Right lobe of liver (tissue), 6 donors: ENCODE measurements around the gene CCDC81. TPM values are rescaled to one million over a fixed set of nuclear protein-coding genes. Genes with fewer than 3 reads are reported as not detected.
A peak's percentile ranks its signal among the peaks of the same experiment; 100 is the strongest.
"Not testable (repeated sequence)": the region's sequence is repeated elsewhere in the genome, so short reads cannot be mapped to it uniquely, and the experiment has no call there.

Experiments used
- ATAC-seq, 4 donors: fragments of 200-7000 bp; cut with Tn5 transposase; one replicate each; pipeline ENCODE4 v1.9.1; 2020; ENCODE audit warnings: mild to moderate bottlenecking in 4 of 4, moderate library complexity in 4 of 4
- DNase-seq, 3 donors: peaks; one replicate each; pipeline ENCODE4 v3.0.0-alpha.2; 2020
- H3K27ac ChIP-seq, 3 donors: fragments of 200-600 bp; one replicate each; pipeline ENCODE4 v1.8.0; 2022
- H3K27me3 ChIP-seq, 2 donors: fragments of 200-600 bp; one replicate each; pipeline ENCODE4 v1.8.0; 2022
- H3K36me3 ChIP-seq, 4 donors: fragments of 200-600 bp; sonication (generic) in 1 of 4; one replicate each; pipeline versions ENCODE4 v1.5.1 to v1.8.0; 2017 to 2022; ENCODE audit warnings: control low read depth in 1 of 4
- H3K4me1 ChIP-seq, 4 donors: fragments of 200-600 bp; sonication (generic) in 1 of 4; one replicate each; pipeline versions ENCODE4 v1.5.1 to v1.8.0; 2017 to 2022; ENCODE audit warnings: control low read depth in 1 of 4
- H3K4me3 ChIP-seq, 3 donors: fragments of 200-600 bp; one replicate each; pipeline ENCODE4 v1.8.0; 2022
- H3K9me3 ChIP-seq, 4 donors: fragments of 200-600 bp; sonication (generic) in 1 of 4; one replicate each; pipeline versions ENCODE4 v1.5.1 to v1.8.0; 2017 to 2022; ENCODE audit warnings: control low read depth in 1 of 4
- POLR2A ChIP-seq: fragments of 450-650 bp; IDR thresholded peaks from one replicate; pipeline ENCODE4 v1.6.1; 2017; ENCODE audit warnings: antibody characterized with exemption, mild to moderate bottlenecking
- WGBS: methylation state at CpG from one replicate; pipeline ENCODE4 v1.1.6; 2018; ENCODE audit warnings: low coverage, low lambda C conversion rate; ENCODE audit not compliant: insufficient coverage; ENCODE audit errors: missing lambda C conversion rate; 5-methylcytosine and 5-hydroxymethylcytosine counted together
- intact Hi-C, 2 donors: fragments of 100-400 bp; cut with DNase I; formaldehyde crosslinking; loops; one replicate each; pipeline versions ENCODE4 v1.11.2 to v1.14.1; 2022
- total RNA-seq, 6 experiments: library from RNA; depleted of rRNA in 2 of 6; stranded (reverse); fragments of >200 nt in 2 of 6; fragmentation: NEBNext Ultra II Directional in 3 of 6; extraction: Animal tissue kit (Norgen Biotek cat#: 25700) in 3 of 6; gene quantifications; one replicate each; pipeline versions ENCODE4 v1.1.0 to v1.2.4, GENCODE V29; 2016 to 2023
- TF ChIP-seq, protein P1 (sequence below), 4 donors: fragments of 200-600 bp in 3 of 4; fragments of 450-650 bp in 1 of 4; IDR thresholded peaks; one replicate each; pipeline versions ENCODE4 v1.5.1 to v1.8.0; 2016 to 2022; ENCODE audit warnings: antibody characterized with exemption in 4 of 4, mild to moderate bottlenecking in 2 of 4
- donor health status: DM: no; HTN: yes; CAD: no.
- donor health status: DM: no; HTN: no; CAD: no.
- donor health status: DM: no; HTN: no; CAD: no.
- donor health status: DM: no; HTN: yes; CAD: no.
- donor health status: DM: no; HTN: yes; CAD: no.

Gene CCDC81
- total RNA-seq, 6 experiments from 2014 or later: 0.12 to 1.6 (median 0.55) TPM; not detected in 1

- Histone ChIP-seq H3K27me3 (no peaks in the 10 kb centered on the region), H3K27ac (no peak overlapping the region), H3K9me3 (no peaks in the 10 kb centered on the region), H3K36me3 (no peaks in the 10 kb centered on the region), H3K4me3 (no peak overlapping the region), H3K4me1 (no peaks in the 10 kb centered on the region)
- intact Hi-C loops: no loop called here
- DNase-seq (no peak), ATAC-seq (no peak)
- TF ChIP-seq POLR2A: no peak
- TF ChIP-seq, protein P1, sequence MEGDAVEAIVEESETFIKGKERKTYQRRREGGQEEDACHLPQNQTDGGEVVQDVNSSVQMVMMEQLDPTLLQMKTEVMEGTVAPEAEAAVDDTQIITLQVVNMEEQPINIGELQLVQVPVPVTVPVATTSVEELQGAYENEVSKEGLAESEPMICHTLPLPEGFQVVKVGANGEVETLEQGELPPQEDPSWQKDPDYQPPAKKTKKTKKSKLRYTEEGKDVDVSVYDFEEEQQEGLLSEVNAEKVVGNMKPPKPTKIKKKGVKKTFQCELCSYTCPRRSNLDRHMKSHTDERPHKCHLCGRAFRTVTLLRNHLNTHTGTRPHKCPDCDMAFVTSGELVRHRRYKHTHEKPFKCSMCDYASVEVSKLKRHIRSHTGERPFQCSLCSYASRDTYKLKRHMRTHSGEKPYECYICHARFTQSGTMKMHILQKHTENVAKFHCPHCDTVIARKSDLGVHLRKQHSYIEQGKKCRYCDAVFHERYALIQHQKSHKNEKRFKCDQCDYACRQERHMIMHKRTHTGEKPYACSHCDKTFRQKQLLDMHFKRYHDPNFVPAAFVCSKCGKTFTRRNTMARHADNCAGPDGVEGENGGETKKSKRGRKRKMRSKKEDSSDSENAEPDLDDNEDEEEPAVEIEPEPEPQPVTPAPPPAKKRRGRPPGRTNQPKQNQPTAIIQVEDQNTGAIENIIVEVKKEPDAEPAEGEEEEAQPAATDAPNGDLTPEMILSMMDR (IDR thresholded peaks at IDR 0.05): no peak
Measured at GRCh38 chr11:86427441-86427840, 52.8 kb downstream of the CCDC81 start.

- intact Hi-C loops: no loop called here
- no peak overlapping the region for H3K27ac ChIP-seq
- no peaks in the 10 kb centered on the region for H3K9me3 ChIP-seq
- H3K27me3 ChIP-seq: no peaks in the 10 kb centered on the region
- no peak for ATAC-seq
- WGBS: 92% methylated on average over 21 of the region's 37 CpGs
- peak in 1 of 3 donors; percentile 20 for DNase-seq
- H3K4me3 ChIP-seq: no peak overlapping the region
- H3K36me3 ChIP-seq: no peaks in the 10 kb centered on the region
- H3K4me1 ChIP-seq: no peaks in the 10 kb centered on the region
- TF ChIP-seq POLR2A: no peak
- TF ChIP-seq, protein P1 (IDR thresholded peaks at IDR 0.05): no peak
Measured at GRCh38 chr11:86431258-86431657, 56.6 kb downstream of the CCDC81 start.

DNA sequence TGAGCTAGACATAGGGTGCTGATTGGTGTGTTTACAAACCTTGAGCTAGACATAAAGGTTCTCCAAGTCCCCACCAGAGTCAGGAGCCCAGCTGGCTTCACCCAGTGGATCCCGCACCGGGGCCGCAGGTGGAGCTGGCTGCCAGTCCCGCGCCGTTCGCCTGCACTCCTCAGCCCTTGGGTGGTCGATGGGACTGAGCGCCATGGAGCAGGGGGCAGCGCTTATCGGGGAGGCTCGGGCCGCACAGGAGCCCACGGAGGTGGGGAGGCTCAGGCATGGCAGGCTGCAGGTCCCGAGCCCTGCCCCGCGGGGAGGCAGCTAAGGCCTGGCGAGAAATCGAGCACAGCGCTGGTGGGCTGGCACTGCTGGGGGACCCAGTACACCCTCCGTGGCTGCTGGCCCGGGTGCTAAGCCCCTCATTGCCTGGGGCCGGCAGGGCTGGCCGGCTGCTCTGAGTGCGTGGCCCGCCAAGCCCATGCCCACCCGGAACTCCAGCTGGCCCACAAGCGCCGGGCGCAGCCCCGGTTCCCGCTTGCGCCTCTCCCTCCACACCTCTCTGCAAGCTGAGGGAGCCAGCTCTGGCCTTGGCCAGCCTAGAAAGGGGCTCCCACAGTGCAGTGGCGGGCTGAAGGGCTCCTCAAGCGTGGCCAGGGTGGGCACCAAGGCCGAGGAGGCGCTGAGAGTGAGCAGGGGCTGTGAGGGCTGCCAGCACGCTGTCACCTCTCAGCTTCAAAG, 58.8 kb downstream of the CCDC81 start:
- intact Hi-C loops: not testable (repeated sequence)

DNA sequence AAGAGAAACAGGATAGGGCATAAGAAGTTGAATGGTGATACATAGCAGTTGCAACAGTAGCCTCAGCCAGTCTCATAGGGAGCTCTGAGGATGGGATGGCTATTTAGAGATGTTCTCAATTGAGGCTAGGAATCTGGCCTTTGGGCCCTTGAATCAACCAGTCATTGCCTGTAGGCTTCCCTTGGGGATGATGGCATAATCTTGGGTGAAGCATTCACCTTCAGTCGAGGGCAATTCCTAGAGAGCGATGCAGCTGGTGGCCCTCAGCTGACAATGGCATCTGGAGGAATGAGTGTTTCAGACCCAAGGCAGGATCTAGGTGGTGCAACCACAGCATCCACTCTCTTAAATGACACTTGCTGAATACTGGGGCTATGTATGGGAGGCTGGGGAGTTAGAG, 61.0 kb downstream of the CCDC81 start:
- Histone ChIP-seq H3K27ac (no peak overlapping the region), H3K36me3 (no peaks in the 10 kb centered on the region), H3K4me3 (no peak overlapping the region), H3K27me3 (no peaks in the 10 kb centered on the region), H3K4me1 (no peaks in the 10 kb centered on the region), H3K9me3 (no peaks in the 10 kb centered on the region)
- TF ChIP-seq, protein P1 (IDR thresholded peaks at IDR 0.05): no peak
- no peak for TF ChIP-seq POLR2A
- DNase-seq (no peak), ATAC-seq (no peak)
- intact Hi-C loops: no loop called here
- WGBS: no CpG with 5 or more reads among the region's 2 CpGs

More for the DNA sequence above, 58.8 kb downstream of the CCDC81 start:
- not testable (repeated sequence) for H3K36me3 ChIP-seq, ATAC-seq, DNase-seq, H3K27me3 ChIP-seq, H3K27ac ChIP-seq, H3K4me3 ChIP-seq, H3K9me3 ChIP-seq, H3K4me1 ChIP-seq
- WGBS: no CpG with 5 or more reads among the region's 38 CpGs

GRCh38 chr11:86438685-86439084, 64.0 kb downstream of the CCDC81 start:
- intact Hi-C loops: no loop called here
- ATAC-seq: no peak
- 92% methylated on average over 1 of the region's 1 CpG for WGBS
- no peak for DNase-seq
- no peaks in the 10 kb centered on the region for H3K36me3 ChIP-seq
- no peak overlapping the region for H3K27ac ChIP-seq
- no peaks in the 10 kb centered on the region for H3K9me3 ChIP-seq
- TF ChIP-seq, protein P1 (IDR thresholded peaks at IDR 0.05): no peak
- TF ChIP-seq POLR2A: no peak
- H3K27me3 ChIP-seq: no peaks in the 10 kb centered on the region
- H3K4me3 ChIP-seq: no peak overlapping the region
- no peaks in the 10 kb centered on the region for H3K4me1 ChIP-seq
